ENCODE data around the gene FOLH1.
"Not testable (repeated sequence)": the region's sequence is repeated elsewhere in the genome, so short reads cannot be mapped to it uniquely, and the experiment has no call there.

FOLH1 gene

GRCh38 chr11:49151211-49151610 is 57.2 kb downstream of the FOLH1 start:
- no peak overlapping the region for H3K4me3 ChIP-seq (ENCODE audit: low read depth, low read length)
- TF ChIP-seq, protein P1, sequence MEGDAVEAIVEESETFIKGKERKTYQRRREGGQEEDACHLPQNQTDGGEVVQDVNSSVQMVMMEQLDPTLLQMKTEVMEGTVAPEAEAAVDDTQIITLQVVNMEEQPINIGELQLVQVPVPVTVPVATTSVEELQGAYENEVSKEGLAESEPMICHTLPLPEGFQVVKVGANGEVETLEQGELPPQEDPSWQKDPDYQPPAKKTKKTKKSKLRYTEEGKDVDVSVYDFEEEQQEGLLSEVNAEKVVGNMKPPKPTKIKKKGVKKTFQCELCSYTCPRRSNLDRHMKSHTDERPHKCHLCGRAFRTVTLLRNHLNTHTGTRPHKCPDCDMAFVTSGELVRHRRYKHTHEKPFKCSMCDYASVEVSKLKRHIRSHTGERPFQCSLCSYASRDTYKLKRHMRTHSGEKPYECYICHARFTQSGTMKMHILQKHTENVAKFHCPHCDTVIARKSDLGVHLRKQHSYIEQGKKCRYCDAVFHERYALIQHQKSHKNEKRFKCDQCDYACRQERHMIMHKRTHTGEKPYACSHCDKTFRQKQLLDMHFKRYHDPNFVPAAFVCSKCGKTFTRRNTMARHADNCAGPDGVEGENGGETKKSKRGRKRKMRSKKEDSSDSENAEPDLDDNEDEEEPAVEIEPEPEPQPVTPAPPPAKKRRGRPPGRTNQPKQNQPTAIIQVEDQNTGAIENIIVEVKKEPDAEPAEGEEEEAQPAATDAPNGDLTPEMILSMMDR (IDR thresholded peaks at IDR 0.05; ENCODE audit: insufficient read depth, low read depth, low read length, missing control alignments): no peak
- DNase-seq (ENCODE audit: low read depth): no peak

DNA sequence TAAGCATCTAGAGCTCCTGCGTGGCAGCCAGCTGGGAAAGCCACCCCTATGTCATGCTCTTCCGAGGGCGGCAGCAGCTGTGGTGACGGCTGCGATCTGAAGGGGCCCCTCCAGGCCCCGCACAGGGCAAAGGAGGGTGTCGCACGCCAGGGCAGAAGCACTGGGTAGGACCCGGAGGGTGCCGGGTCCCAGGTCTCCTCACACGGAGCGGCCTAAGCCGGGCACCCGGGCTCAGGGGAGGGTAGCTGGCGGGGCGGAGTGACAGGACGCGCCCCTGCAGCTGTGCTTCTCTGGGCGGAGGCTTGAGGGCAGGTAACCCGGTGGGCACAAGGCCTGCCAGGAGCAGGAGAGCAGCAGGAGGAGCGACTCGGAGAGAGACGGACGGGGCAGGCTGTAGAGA is 106.0 kb downstream of the FOLH1 start:
- DNase-seq (ENCODE audit: low read depth); H3K4me3 ChIP-seq (ENCODE audit: low read depth, low read length): not testable (repeated sequence)

Measured in GM12865 (cell line).